Embryonic facial prominence (tissue), 1 donor: ENCODE data around the gene NPHP4.

Source experiments
- DNase-seq: peaks from one replicate; pipeline ENCODE4 v3.0.0-alpha.2; 2016; ENCODE audit errors: extremely low spot score

The NPHP4 gene

DNA sequence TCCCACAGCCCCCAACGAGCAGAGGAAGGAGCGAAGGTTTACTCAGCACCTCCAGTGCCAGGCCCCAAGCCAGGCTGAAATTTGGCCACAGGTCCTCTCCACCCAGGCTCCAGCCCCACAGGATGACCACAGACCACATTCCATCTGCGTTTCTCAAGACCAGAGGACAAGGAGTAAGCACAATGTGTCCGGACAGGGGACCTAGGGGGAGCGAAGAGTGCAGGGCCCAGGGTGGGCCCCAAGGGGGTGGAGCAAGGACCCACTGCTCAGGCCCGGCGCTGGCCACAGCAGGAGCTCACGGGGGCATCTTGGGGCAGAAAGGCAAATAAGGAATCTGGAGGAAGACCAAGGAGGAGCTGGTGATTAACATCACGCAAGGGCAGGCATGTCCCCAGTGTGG lies 100.5 kb downstream of the NPHP4 start:
- no peak for DNase-seq

DNA sequence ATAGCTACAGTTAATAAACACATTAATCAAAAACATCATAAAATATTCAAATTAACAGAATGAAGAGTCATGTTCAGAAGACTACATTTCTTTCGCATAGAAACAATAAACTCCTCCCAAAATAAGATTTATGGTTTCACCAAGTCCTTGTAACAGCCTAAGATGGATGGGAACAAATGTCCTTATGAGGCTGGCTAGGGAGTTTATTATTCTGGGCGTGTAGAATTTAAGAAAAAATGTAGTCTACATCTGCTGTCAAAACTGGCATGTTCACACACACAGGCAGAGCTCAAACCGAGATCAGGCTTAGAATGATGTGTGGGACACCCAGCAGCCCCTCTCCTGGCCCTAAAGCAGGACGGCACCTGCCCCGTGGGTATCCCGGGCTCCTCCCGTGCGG lies 101.1 kb downstream of the NPHP4 start:
- DNase-seq, result no peak

DNA sequence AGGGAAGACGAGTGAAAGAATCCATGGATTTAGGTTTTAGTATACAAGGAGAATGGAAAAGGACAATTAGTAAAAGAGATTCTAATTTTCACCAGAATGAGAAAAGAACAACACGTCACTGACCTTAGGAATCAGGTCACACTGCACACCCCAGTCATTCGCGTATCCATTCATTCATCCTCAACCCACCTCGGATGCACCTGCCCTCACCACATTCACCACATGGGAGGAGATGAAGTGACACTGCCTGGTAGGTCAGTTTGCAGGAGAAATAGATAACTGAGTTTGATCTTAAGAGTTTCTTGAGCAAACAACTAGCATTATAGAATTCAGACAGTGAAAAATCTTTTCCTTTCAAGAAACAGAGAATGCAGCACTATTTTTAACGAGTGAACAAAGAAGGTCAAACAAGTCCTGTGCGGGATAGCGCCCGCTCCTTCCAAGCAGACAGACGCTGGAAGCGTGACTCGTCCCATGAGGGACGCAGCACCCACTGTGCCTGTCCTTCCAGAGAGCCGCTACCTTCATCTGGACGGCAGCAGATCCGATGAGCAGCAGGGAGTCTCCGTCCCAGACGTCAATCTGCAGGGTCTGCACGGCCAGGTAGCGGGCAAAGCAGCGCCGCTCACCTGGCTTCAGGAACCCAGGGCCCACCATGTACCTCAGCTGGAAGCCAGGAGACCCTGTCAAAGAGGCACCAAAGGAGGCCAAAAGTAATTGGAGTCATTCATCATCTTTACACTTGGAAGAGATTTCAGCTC lies 101.7 kb downstream of the NPHP4 start:
- no peak for DNase-seq

DNA sequence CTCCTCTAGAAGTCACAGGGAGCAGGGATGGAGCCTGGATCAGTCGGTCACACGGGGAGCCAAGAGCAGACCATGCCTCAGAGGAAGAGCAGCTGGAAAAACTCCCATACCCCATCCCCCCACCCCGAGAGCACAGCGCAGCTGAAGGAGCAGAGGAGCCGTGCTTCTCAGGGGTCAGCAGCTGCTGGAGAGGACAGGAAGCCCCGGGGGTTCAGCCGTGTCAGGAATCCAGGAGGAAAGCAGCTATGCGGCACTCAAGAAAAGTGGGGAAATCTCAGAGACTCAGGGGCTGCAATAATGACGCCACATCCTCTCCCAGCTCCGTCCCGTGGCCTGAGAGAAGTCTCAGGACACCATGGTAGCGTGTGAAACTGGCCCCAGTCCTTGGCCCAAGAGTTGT lies 102.3 kb downstream of the NPHP4 start:
- DNase-seq, result no peak

DNA sequence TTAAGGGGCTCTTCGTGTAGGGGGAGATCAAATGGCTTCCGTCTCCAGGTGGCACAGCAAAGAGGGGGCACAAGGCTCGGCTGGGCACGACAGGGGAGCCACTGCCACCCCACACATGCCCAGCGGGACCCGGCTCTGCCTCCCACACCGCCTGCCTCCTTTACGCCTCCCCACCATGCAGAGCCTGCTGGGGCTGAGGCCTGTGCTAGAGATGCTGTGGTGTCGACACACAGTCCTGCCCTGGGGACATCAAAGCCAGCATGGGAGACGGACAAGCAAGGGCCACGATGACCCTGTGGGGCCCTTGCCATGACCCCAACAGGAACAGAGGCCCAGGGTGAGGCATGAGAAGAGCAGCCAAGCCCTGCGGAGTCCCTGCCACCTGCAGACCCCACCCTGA lies 102.8 kb downstream of the NPHP4 start:
- DNase-seq, result no peak

DNA sequence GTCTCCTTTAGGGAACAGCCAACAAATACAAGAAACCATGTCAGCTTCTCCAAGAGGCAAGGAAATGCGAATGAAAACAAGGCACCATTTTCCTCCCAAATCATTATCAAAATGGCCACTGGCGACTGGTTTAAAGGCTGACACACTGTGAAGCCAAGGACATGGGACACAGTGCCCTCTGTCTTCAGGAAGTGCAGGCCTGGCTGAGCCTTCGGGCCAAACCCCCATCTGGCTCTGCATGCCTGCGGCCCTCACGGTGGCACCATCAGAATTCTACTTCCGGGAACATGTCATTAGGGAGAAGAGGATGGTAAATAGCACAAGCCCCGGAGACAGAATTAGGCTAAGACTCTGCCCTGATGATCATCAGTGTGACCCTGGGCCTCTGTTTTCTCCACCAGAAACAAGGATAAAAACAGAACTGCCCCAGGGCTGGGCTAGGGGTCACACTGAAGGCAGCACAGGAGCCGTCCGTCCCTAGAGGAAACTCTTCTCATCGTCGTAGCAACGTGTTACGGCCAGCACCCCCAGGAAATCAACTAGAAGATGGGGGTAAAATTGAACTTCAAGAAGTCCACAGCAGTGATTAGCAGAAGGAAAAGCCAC lies 103.5 kb downstream of the NPHP4 start:
- no peak for DNase-seq

DNA sequence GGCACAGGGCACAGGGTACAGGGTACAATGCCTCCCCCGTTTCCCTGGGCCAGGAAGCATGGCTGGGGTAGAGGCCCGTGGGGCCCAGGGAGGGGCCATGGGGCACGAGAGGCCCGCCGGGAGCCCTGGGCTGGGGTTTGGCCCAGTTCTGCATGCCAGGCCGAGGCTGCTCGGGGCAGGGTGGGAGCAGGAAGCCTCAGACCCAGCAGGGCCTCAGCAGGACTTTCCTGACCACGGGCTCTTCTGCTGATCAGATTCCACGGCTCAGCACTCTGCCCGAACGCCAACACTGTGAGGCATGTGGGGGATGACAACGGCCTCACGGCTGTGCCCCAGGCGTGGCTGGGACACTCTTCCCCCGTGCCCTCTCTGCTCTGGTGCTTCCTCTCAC lies 104.3 kb downstream of the NPHP4 start:
- no peak for DNase-seq

DNA sequence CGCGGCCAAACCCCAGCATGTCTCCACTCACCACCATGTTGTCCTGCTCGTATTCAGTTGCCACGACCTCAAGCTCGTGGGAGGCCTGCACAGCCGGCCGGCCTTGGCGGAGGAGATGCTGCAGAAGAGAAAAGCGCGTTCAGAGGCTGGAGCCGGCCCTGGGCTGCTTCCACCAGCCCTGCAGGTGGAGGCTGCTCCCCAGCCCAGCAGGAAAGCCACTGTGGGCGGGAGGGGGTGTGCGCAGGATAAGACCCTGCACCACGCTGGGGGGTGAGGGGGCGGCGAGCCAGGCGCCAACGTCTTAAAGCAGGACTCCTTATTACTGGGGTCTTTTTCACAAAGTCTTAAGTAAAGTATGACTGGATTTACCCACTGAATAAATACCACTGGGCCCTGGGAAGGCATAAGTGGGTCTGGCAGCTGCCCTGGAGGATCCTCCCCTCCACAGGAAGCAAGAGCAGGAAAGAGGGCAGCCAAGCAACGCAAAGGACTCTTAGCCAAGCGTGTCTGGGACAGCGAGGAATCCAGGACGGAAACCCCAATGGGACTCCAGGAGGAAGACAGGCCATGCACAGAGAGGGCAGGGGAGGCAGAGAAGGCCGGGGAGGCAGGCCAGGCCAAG lies 104.8 kb downstream of the NPHP4 start:
- no peak for DNase-seq

DNA sequence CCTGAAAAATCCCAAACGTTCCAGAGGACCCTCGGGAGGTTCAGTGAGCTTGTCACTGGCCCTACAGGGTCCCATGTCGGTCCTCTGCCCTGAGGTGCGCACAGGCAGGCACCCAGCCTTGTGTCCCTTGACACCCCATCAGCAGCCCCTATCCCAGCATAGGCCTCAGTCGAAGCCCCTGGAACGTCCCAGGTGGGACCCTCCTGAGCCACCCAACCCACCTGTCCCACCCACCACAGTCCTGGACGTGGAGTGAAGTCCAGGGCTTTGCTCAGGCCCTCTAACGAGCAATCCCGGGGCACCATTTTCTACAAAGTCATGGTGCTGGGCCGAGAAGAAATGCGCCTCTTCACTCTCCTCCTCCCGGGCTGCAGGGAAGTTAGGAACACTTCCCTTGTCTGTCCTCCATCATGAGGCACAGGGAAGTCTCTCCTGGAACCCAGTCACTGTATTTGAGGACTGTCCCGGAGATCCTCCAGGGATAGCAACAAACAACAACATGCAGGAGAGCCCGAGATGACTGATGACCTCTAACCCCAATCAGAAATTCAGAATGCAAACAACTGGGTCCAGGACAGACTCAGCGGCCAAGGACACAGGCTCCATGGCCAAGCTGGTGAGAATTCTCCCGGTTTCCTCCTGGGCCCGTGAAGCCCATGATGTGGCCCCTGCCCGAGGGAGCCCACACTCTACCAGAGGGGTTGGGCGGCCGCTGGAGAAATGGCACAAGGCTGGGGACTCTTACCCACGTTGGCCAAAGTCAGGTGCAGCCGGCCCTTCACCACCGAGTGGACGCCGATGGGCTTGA lies 105.5 kb downstream of the NPHP4 start:
- no peak for DNase-seq

DNA sequence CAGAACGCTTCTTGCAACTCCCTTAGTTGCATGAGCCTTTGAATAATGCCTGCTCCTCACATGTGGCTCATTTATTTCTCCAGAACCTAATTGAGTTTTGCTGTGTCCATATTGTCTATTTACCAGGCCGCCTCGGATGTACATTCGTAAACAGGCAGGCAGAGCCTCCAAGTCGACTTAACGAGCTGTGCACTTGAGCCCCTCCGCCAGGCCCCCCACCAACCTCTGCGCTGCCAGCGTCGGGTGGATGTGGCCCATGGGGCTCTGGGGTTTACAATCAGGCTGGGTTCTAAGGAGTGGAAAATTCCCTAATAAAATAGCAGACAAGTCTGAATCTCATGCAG lies 106.1 kb downstream of the NPHP4 start:
- DNase-seq, result no peak

DNA sequence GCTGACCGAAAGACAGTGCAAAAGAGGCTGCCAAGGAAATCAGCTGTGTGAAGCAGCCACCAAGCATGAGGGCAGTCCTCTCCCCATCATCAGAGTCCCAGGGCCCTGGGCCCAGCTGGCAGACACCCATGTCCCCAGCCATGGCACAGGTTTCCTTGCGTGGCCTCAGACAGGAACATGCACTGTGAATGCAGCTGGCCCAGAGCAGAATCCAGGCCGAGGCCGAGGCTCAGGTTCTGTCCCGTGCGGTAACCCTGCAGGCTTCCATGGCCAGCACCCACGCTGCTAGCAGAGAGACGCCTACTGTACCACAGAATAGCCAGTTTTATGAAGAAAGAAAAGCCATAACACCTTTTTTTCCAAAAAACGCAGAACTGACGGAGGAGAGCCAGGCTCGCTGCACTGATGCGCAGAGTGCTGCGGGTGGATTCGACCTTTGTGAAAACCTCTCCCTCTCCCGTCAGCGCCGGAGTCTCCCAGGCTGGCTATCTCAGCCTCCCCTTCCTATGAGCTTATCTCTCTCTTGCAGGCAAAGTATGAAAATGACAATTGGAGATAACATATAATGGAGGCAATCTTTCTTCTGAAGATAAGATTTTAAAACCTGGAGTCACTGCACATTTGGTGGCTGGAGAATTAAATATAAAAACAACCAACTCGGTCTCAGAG lies 106.6 kb downstream of the NPHP4 start:
- no peak for DNase-seq

DNA sequence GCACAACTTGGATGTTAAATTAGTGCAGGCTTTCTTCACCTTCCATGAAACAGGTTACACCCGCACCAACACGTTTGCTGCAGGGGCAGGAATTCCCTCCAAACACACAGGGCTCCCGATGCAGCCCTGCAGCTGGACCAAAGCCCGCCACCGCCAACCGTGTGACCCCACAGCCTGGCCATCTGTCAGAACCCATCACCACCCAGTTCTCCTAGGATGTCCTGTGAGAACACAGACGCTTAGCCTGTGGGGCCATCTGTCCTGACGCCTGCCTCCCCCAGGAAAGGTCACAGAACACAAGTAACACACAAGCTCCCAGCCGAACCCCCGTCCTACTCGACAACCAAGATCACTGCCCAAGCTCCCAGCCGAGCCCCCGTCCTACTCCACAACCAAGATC lies 108.1 kb downstream of the NPHP4 start:
- DNase-seq, result no peak

DNA sequence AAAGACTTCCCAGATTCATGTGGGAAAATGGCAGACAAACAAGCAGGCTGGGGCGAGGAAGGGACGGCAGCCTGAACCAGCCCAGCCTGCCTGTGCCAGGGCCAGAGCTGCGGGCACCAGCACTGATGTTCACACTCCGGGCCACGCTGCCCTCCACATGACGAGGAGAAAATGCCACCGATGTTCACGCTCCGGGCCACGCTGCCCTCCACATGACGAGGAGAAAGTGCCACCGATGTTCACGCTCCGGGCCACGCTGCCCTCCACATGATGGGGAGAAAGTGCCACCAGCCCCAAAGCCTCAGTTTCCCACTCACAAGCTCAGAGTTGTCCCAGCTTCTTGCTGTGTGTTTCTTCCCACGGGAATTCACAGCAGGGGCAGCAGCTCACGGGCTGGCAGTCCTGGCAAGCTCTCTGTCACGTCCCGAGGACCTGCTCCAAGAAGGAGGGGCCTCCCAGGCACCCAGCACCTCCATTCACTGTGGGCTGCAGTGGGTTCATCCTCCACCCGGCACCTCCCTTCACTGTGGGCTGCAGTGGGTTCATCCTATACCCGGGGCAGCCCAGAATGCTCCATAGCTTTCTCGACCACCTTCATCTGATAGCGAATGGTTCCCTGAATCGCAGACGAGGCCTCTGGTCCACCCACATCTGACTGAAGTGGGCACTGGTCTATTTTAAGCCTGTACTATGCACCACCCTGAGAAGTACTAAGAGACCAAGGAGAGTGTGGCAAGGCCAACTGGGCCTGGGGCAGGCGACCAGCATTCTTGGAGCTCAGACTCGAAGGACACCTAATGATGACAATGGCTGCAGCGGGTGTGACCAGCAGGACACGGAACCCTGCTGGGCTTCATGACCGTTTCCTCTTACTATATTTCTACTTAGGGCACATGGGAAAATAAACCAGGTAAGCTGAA lies 108.8 kb downstream of the NPHP4 start:
- DNase-seq, result no peak

DNA sequence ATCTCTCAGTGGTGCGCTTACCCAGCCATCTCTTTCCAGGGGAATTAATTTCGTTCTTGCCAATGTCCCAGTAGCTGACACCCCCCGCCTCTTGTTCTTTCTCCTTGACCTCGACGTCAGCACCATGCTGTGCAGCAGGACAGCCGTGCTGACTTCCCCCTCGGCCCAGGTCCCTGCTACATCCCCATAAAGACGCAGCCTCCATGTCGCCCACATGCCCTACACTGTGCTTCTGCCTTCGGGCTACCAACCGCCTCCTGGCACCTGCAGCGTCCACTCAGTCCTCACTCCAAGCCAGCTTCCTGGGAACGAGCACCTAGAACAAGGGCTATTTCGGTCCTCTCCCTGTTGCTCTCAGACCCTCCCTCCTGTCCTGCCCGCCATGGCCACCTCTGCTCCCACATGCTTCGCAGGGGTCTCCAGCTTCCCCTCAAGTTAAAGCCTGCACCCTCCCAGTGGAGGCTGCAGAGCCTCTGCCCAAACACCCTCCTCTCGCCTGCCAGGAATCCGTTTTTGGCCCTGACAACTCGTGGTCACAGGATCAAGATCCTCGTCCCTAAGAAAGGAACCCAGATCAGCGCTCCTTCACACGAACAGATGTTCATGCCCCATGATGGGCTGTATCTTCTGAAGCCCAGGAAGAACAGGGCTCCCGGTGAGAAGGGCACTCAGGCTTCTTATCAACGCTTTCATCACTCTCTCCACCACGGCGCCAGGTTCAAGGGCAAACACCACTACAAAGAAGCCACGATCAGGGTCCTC lies 109.7 kb downstream of the NPHP4 start:
- DNase-seq, result no peak

DNA sequence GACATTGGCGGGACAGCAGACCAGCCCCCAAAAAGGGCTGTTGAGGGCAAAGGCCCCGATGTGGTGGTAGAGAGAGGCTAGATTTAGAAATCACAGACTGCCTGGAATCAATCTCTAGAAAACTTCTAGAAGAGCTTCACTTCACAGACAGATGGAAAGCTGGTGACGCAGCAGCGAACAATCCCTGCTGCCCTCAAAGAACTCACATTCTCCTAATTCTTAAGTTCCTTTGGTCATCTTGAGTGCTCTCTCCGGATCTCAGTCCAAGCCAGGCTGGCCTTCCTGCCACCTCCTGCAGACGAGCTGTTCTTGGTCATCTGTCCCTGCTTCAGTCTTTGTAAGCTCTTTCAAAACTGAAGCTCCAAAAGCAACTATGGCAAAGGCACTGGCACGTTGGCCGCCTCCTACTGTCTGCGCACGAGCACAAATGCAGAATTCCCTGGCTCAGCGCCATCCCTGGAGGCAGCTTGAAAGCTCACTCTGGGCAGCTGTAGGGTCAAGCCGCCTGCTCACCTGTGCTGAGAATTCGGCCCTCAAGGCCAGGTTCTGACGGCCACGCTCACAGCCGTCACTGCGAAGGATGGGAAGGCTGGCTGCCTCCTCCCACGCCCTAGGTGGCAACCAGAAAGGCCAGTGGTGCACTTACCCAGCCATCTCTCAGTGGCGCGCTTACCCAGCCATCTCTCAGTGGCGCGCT lies 110.6 kb downstream of the NPHP4 start:
- DNase-seq, result no peak

DNA sequence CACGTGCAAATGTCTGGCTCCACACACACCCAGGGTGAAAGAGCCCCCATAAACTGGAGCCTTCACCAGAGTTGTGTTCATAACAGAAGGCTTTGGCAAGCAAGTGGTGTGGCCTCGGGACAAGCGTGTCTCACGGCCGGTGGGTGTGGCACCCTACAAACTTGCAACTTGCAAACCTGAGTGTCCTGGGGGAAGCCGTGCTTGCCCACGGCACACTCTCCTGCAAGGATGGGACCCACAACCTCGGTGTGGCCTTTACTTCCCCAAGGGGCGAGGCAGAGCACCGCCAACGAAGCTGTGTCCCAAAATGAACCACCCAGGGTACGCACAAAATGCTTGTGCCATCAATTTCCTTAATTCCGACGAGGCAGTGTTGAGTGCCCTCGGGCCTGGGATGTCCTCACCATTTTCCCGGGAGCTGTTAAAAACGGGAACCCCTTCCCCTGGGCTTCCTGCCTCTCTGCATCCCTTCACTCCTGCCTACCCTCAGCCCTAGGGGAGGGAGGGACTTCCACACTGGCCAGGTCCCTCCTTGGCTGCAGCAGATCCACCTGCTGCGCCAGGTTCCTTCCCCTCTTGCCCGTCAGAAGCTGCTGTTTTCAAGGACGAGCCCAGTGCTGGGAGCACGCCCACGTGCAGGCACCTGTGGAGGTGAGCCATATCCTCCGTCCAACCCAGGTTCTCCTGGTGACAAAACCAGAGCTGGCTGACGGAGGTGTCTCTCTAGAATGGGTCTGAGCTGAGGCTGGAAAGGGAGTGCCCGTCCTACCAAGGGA lies 111.4 kb downstream of the NPHP4 start:
- no peak for DNase-seq

DNA sequence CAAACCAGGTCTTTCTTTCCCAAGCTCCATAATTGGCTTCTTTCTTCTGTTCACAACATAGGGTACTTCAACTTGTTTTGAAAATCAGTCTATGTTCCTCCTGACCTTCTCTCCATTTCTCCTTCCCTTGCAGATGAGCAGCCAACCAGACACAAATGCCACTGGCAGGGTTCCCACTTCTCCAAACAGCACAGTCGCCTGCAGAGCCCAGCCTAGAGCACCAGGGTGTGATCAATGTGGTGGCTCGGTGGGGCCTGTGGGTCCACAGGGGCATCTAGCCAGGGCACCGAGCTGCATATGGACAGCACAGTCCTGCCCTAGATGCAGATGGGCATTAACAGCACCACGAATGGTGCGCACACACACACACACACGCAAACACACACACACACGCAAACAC lies 112.8 kb downstream of the NPHP4 start:
- DNase-seq, result no peak

DNA sequence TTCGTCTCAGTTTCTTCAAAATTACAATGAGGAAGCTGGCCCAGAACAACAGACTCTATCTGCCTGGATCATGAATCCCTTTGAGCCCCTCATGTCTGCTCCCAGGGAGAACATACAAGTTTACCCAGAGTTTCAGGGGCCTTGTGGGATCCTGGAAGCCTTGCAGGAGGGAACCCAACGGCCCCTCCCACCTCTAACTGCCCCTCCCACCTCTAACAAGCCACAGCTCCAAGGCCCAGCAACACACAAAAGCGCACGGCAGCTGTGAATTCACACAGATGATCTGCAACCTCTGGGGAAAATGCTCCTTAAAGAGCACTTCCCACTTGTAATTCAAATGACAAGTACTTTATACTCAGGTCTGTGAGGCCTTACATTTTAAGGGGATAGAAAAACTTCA lies 113.3 kb downstream of the NPHP4 start:
- no peak for DNase-seq
